Epithelial cell of esophagus (primary cell): ENCODE results near the gene DTNA.
"Not testable (repeated sequence)": the region's sequence is repeated elsewhere in the genome, so short reads cannot be mapped to it uniquely, and the experiment has no call there.

Source experiments
- DNase-seq: peaks from one replicate; pipeline ENCODE4 v3.0.0; 2010; ENCODE audit warnings: low read depth
- H3K4me3 ChIP-seq: 2 replicates; pipeline ENCODE4 v1.5.1; 2011; ENCODE audit warnings: mild to moderate bottlenecking, low read length, control low read depth
- TF ChIP-seq, protein P1 (sequence below): IDR thresholded peaks from 2 replicates; pipeline ENCODE4 v1.5.1; 2011; ENCODE audit warnings: low read depth, mild to moderate bottlenecking, low read length, control low read depth, inconsistent platforms; ENCODE audit not compliant: insufficient read depth; ENCODE audit errors: missing control alignments

The DTNA gene

DNA sequence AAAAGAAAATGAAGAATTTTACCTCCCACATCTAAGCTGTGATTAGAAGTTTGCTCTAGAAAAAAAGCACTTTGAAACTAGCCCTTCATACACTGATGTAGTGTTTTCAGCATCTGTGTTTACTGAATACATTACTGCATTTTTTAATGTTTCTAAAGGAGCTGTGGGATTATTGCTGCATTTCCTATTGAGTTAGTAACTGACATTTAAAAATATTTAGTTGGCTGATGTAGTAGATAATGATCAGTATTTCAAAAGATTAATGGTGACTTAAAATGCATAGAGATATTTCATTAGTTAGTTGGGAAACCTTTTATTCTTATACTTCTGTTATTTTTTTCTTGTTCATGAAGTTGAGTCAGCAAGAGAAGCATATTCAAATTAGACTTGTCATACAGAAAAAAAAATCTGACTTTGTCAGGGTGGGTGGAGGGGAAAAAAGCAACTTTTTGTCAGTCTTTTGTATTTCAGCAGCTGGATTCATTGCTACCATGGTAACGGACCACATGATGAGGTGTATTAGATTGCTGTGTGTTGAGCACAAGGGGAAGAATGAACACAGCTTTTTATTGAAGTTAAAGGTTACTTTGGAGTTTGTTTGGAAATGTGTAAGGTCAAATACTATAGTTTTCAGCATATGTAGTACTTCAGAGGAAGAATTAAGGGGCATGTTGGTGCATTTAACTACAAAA lies at the start of gene DTNA:
Gene DTNA, plus strand, starts transcription at position 549 of the 692 bp plus-strand sequence. CDS start 45,679 bp downstream, outside the sequence.
- TF ChIP-seq, protein P1, sequence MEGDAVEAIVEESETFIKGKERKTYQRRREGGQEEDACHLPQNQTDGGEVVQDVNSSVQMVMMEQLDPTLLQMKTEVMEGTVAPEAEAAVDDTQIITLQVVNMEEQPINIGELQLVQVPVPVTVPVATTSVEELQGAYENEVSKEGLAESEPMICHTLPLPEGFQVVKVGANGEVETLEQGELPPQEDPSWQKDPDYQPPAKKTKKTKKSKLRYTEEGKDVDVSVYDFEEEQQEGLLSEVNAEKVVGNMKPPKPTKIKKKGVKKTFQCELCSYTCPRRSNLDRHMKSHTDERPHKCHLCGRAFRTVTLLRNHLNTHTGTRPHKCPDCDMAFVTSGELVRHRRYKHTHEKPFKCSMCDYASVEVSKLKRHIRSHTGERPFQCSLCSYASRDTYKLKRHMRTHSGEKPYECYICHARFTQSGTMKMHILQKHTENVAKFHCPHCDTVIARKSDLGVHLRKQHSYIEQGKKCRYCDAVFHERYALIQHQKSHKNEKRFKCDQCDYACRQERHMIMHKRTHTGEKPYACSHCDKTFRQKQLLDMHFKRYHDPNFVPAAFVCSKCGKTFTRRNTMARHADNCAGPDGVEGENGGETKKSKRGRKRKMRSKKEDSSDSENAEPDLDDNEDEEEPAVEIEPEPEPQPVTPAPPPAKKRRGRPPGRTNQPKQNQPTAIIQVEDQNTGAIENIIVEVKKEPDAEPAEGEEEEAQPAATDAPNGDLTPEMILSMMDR = no peak
- DNase-seq = peak; percentile 85
- no peak within 1 kb of the TSS for H3K4me3 ChIP-seq

DNA sequence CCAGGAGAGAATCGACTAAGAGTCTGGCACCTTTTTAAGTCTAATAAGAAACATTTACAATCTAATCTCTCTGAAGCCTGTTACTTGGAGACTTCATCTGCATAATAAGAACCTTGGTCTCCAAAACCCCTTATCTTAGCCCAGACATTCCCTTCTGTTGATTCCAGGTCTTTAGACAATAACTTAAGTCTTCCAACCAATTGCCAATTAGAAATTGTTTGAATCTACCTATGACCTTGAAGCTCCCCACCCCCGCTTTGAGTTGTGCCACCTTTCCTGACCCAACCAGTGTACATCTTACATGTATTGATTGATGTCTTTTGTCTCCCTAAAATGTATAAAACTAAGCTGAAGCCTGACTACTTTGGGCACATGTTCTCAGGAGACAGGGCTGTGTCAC lies 49.5 kb upstream of the DTNA start:
- H3K4me3 ChIP-seq = no peak overlapping the region
- TF ChIP-seq, protein P1 = no peak
- DNase-seq = no peak

DNA sequence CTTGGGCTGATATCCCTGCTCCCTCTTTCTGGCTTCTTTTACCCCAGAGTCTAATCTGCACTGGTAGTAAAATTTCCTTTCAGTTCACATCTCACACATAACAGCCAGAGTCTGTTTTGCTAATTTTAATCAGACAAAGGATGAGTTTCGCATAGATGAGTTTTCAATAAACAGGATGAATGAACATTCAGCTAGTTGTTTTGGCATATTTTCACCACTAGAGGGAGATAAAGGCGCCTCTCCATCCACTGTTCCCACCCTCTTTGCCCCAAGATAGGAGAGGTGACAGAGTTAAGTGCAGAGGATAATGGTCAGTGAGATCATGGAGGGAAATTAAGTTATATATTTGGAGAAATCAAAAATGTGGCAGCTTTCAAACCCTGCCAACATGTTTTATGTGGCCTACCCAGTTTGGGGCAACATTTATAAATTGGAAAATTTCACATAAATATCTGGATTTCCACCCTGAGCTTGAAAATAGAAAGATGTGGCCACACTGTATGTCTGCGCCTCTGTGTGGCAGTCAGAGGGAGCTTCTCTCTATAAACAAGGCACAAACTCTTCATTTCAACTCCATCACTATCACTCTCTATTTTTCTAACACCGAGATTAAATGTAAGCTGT lies 48.5 kb upstream of the DTNA start:
- TF ChIP-seq, protein P1 = peak; percentile 91

DNA sequence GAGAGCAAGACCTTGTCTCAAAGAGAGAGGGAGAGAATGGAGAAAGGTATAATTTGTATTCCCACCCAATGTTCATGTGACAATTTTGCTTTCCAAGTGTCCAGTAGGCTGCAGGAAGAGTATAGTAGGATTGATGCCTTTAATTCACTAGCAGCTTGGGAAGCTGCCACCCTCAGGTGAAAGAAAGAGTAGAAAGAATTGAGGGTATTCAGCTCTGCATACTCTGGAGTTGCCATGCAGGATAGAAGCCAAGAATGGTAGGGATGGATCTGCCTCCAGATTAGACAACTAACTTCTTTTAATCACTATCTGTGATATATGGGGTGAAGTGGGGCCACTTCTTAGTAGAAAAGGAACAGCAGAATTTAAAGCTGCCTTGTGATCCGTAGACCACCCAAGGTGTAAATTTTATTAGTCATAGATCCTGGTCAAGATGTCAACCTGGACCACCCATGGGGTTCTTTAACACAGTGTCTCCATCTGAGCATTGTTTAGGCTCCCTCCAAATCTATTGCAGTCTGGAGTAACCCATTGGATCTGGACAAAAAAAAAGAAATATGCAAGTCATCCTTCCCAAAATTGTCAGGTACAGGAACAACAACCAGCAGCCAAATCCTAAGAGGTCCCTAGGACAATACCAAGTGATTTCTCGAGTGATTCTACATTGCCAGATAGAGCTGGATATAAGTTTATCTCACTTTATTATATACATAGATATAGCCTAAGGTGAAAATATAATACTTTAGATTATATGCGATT lies 33.1 kb upstream of the DTNA start:
- TF ChIP-seq, protein P1 = no peak
- H3K4me3 ChIP-seq = no peak overlapping the region
- DNase-seq = no peak

More for the DNA sequence above, 48.5 kb upstream of the DTNA start:
- peak; percentile 55 for DNase-seq
- no peak overlapping the region for H3K4me3 ChIP-seq

DNA sequence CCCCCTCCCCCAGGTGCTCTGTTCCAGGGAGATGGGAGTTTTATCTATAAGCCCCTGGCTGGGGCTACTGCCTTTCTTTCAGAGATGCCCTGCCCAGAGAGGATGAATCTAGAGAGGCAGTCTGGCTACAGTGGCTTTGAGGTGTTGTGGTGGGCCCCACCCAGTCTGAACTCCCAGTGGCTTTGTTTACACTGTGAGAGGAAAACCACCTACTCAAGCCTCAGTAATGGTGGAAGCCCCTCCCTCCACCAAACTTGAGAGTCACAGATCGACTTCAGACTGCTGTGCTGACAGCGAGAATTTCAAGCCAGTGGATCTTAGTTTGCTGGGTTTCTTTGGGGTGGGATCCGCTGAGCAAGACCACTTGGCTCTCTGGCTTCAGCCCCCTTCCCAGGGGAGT lies 20.3 kb upstream of the DTNA start:
- not testable (repeated sequence) for DNase-seq, H3K4me3 ChIP-seq

DNA sequence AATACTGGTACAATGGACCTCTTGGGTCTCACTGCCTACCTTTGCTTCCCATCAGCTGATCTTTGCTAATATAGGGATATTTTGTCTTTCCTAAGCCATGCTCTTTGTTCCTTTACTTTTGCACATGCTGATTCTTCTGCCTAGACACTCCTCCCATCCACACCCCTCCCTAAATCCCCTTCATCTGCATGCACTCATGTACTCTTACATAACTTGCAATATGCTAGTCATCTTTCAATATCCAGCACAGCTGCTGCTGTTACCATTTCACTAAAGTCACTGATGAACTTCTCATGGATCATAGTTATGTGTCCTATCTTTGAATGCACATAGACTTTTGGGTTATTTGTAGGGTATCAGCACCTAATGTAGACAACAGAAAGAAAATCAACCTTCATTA lies 18.5 kb upstream of the DTNA start:
- DNase-seq = no peak
- no peak overlapping the region for H3K4me3 ChIP-seq
- TF ChIP-seq, protein P1 = no peak

DNA sequence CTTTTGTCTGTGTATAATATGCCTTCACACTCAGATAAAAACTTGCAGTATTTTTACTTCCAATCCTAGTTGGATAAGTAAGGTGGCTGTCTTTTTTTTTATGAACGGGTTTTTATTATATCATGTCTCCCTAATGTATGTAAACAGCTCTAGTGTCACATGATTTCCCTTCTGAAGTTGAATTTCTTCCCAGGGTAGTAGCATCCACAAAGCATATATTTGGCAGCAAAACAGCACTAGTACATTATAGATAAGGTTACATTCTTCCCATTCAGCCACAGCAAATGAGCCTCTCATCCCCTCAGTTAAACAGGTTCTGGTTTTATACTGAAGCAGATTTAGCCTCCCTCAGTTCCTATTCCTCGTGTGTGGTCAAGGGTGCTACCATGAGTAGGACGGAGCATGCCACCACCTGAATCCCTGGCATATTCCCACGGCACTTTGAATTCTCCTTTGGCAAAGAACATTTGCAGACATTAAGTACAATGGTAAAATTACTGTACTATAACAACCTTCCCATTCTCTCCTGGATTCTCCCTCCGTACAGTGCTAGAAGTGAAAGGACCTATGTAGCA lies 15.4 kb upstream of the DTNA start:
- no peak overlapping the region for H3K4me3 ChIP-seq
- TF ChIP-seq, protein P1 = no peak
- DNase-seq = peak; percentile 16
